Measurements from ENCODE around the gene SRSF10.

DNA sequence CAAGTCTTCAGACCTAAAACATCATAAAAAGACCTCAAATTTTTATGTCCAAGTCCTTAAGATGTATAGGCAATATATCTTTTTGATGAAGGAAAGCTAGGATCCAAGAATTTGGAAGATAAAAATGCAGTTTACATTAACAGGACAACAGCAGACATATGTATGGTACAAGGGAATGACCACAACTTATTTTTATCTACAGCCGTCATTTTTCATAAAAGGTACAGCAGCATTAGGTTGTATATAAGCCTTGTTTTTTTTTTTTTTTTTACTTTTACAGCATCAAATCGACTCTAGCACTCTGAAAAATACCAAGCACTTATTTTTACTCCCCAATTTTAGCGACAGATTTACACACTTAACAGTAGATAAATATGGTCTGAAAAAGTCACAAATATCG, 1.3 kb downstream of the SRSF10 start:
- TF ChIP-seq POLR2AphosphoS5 (IDR thresholded peaks at IDR 0.05; ENCODE audit: low read depth) (no peak), NANOG (IDR thresholded peaks at IDR 0.05; ENCODE audit: borderline replicate concordance) (no peak), EZH2 (IDR thresholded peaks at IDR 0.05; ENCODE audit: low read depth, unreplicated experiment) (no peak), EZH2phosphoT487 (IDR thresholded peaks at IDR 0.05; ENCODE audit: unreplicated experiment) (no peak), JUNB (IDR thresholded peaks at IDR 0.05; ENCODE audit: unreplicated experiment) (no peak), CREB1 (CRISPR knock-in tag; IDR thresholded peaks at IDR 0.05; ENCODE audit: low read depth) (no peak), ZNF114 (CRISPR knock-in tag; IDR thresholded peaks at IDR 0.05) (no peak), STAT1 (IDR thresholded peaks at IDR 0.05; ENCODE audit: unreplicated experiment) (no peak), ZNF331 (CRISPR knock-in tag; IDR thresholded peaks at IDR 0.05; ENCODE audit: low read depth) (no peak), ETS1 (IDR thresholded peaks at IDR 0.05) (no peak), ZNF462 (CRISPR knock-in tag; IDR thresholded peaks at IDR 0.05) (no peak)
- TF ChIP-seq, protein P1, sequence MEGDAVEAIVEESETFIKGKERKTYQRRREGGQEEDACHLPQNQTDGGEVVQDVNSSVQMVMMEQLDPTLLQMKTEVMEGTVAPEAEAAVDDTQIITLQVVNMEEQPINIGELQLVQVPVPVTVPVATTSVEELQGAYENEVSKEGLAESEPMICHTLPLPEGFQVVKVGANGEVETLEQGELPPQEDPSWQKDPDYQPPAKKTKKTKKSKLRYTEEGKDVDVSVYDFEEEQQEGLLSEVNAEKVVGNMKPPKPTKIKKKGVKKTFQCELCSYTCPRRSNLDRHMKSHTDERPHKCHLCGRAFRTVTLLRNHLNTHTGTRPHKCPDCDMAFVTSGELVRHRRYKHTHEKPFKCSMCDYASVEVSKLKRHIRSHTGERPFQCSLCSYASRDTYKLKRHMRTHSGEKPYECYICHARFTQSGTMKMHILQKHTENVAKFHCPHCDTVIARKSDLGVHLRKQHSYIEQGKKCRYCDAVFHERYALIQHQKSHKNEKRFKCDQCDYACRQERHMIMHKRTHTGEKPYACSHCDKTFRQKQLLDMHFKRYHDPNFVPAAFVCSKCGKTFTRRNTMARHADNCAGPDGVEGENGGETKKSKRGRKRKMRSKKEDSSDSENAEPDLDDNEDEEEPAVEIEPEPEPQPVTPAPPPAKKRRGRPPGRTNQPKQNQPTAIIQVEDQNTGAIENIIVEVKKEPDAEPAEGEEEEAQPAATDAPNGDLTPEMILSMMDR (conservative IDR thresholded peaks at IDR 0.05; ENCODE audit: low read depth in 2 of 2) = no peak
- TF ChIP-seq, protein P2, sequence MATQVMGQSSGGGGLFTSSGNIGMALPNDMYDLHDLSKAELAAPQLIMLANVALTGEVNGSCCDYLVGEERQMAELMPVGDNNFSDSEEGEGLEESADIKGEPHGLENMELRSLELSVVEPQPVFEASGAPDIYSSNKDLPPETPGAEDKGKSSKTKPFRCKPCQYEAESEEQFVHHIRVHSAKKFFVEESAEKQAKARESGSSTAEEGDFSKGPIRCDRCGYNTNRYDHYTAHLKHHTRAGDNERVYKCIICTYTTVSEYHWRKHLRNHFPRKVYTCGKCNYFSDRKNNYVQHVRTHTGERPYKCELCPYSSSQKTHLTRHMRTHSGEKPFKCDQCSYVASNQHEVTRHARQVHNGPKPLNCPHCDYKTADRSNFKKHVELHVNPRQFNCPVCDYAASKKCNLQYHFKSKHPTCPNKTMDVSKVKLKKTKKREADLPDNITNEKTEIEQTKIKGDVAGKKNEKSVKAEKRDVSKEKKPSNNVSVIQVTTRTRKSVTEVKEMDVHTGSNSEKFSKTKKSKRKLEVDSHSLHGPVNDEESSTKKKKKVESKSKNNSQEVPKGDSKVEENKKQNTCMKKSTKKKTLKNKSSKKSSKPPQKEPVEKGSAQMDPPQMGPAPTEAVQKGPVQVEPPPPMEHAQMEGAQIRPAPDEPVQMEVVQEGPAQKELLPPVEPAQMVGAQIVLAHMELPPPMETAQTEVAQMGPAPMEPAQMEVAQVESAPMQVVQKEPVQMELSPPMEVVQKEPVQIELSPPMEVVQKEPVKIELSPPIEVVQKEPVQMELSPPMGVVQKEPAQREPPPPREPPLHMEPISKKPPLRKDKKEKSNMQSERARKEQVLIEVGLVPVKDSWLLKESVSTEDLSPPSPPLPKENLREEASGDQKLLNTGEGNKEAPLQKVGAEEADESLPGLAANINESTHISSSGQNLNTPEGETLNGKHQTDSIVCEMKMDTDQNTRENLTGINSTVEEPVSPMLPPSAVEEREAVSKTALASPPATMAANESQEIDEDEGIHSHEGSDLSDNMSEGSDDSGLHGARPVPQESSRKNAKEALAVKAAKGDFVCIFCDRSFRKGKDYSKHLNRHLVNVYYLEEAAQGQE (IDR thresholded peaks at IDR 0.05; ENCODE audit: unreplicated experiment) = no peak

All from GM23338 (cell line).